ENCODE measurements around the gene GLRX5.
"Not testable (repeated sequence)": the region's sequence is repeated elsewhere in the genome, so short reads cannot be mapped to it uniquely, and the experiment has no call there.

Gene GLRX5

GRCh38 chr14:95585953-95586620, 51.2 kb downstream of the GLRX5 start:
- Histone ChIP-seq H3K4me1 (ENCODE audit: control insufficient read depth, insufficient read depth, low read length) (no peaks in the 10 kb centered on the region), H3K36me3 (ENCODE audit: control insufficient read depth, insufficient read depth, low read length) (no peaks in the 10 kb centered on the region), H3K4me3 (ENCODE audit: low read depth, low read length) (no peak overlapping the region), H3K27me3 (ENCODE audit: control insufficient read depth, insufficient read depth, low read length) (peaks cover 7% of the 10 kb centered on the region), H3K9me3 (ENCODE audit: control insufficient read depth, insufficient read depth, low read length) (no peaks in the 10 kb centered on the region), H3K9ac (ENCODE audit: low read depth, low read length) (no peak overlapping the region)

GRCh38 chr14:95591182-95591581, 56.3 kb downstream of the GLRX5 start:
- not testable (repeated sequence) for H3K9me3 ChIP-seq (ENCODE audit: control insufficient read depth, insufficient read depth, low read length); H3K4me1 ChIP-seq (ENCODE audit: control insufficient read depth, insufficient read depth, low read length); H3K9ac ChIP-seq (ENCODE audit: low read depth, low read length); H3K36me3 ChIP-seq (ENCODE audit: control insufficient read depth, insufficient read depth, low read length); H3K4me3 ChIP-seq (ENCODE audit: low read depth, low read length)
- H3K27me3 ChIP-seq (ENCODE audit: control insufficient read depth, insufficient read depth, low read length), result peaks cover 17% of the 10 kb centered on the region
